Heart left ventricle (tissue), 16 donors: Measurements from ENCODE around the gene CPLX1. TPM values are rescaled to one million over a fixed set of nuclear protein-coding genes. Genes with fewer than 3 reads are reported as not detected.
A peak's percentile ranks its signal among the peaks of the same experiment; 100 is the strongest.

ENCODE experiments used
- ATAC-seq, 4 donors: fragments of 200-7000 bp; cut with Tn5 transposase; one replicate each; pipeline ENCODE4 v1.9.1; 2020 to 2022; ENCODE audit warnings: moderate library complexity in 4 of 4, mild to moderate bottlenecking in 3 of 4, moderate number of reproducible peaks in 1 of 4
- DNase-seq, 5 donors: peaks; one replicate each; pipeline ENCODE4 v3.0.0-alpha.2; 2020
- H3K27ac ChIP-seq, 12 donors: fragments of 200-600 bp; sonication (generic) in 4 of 12; one replicate each; pipeline versions ENCODE4 v1.5.0 to v1.8.0; 2016 to 2022; ENCODE audit warnings: mild to moderate bottlenecking in 2 of 12
- H3K27me3 ChIP-seq, 9 donors: fragments of 200-600 bp; sonication (generic) in 2 of 9; one replicate each; pipeline versions ENCODE4 v1.5.1 to v1.8.0; 2016 to 2022; ENCODE audit warnings: mild to moderate bottlenecking in 3 of 9
- H3K36me3 ChIP-seq, 9 donors: fragments of 200-600 bp; sonication (generic) in 2 of 9; one replicate each; pipeline versions ENCODE4 v1.5.0 to v1.8.0; 2018 to 2022; ENCODE audit warnings: mild to moderate bottlenecking in 2 of 9
- H3K4me1 ChIP-seq, 12 donors: fragments of 200-600 bp; sonication (generic) in 4 of 12; one replicate each; pipeline versions ENCODE4 v1.5.0 to v1.8.0; 2016 to 2022; ENCODE audit warnings: mild to moderate bottlenecking in 3 of 12
- H3K4me3 ChIP-seq, 12 donors: fragments of 200-600 bp; sonication (generic) in 4 of 12; one replicate each; pipeline versions ENCODE4 v1.5.0 to v1.8.0; 2017 to 2022; ENCODE audit warnings: mild to moderate bottlenecking in 9 of 12, moderate library complexity in 4 of 12
- H3K9me3 ChIP-seq, 12 donors: fragments of 200-600 bp; sonication (generic) in 4 of 12; one replicate each; pipeline versions ENCODE4 v1.5.0 to v1.8.0; 2016 to 2022; ENCODE audit warnings: mild to moderate bottlenecking in 1 of 12
- CTCF ChIP-seq, 12 donors: fragments of 200-600 bp; sonication (generic) in 4 of 12; IDR thresholded peaks; one replicate each; pipeline versions ENCODE4 v1.5.0 to v1.8.0; 2018 to 2022; ENCODE audit warnings: antibody characterized with exemption in 12 of 12, mild to moderate bottlenecking in 5 of 12
- POLR2A ChIP-seq, 2 donors: fragments of 450-650 bp; IDR thresholded peaks; one replicate each; pipeline ENCODE4 v1.6.1; 2017; ENCODE audit warnings: antibody characterized with exemption in 2 of 2, mild to moderate bottlenecking in 2 of 2, moderate library complexity in 2 of 2
- WGBS, 4 donors: extraction: QIAGEN DNeasy Blood & Tissue Kit in 2 of 4; methylation state at CpG; one replicate each; pipeline versions ENCODE4 v1.1.5 to v1.1.7; 2013 to 2018; 5-methylcytosine and 5-hydroxymethylcytosine counted together
- intact Hi-C, 10 donors: fragments of 100-400 bp; cut with DNase I; formaldehyde crosslinking; loops; one replicate each; pipeline versions ENCODE4 v1.11.1 to v1.14.2; 2022
- polyA plus RNA-seq, 2 donors: library from polyadenylated mRNA; stranded (reverse); fragments of 200-250 nt; gene quantifications; one replicate each; pipeline ENCODE4 v1.2.3, GENCODE V29; 2013
- total RNA-seq, 9 donors: library from RNA; depleted of rRNA in 2 of 9; stranded (reverse); fragments of >200 nt in 2 of 9; fragmentation: NEBNext Ultra II Directional in 3 of 9; extraction: Animal tissue kit (Norgen Biotek cat#: 25700) in 3 of 9; gene quantifications; one replicate each; pipeline versions ENCODE4 v1.1.0 to v1.2.4, GENCODE V29; 2016 to 2023
- donor health status: ischemic (EF 13 %, LVEDD 7.1; RV severe dilation, severe dysfunction).
- donor health status: healthy with polysubstance abuse.
- donor health status: DM: no; HTN: yes; CAD: no.
- donor health status: DM: no; HTN: no; CAD: no.
- donor health status: ischemic (EF 25% LVEDD 6.9; RV normal size, moderate dysfunction).
- donor health status: ischemic (EF 25% LVEDD 5.7; RV mildly dilated, moderate dysfunction).
- donor health status: healthy.
- donor health status: DM: yes; HTN: yes; CAD: no.
- donor health status: ischemic (EF 35%, LVEDD 5.7; RV mildly dilated, moderate dysfunction).
- donor health status: nonischemic (EF 11% LVEDD 7.7; RV severe dilation, severe dysfunction).
- donor health status: DM: yes; HTN: yes; CAD: no.
- donor health status: PGD.
- donor health status: ischemic (EF 29% LVEDD 5.4; RV normal size, mild dysfunction).
- donor health status: nonischemic (EF 23%, LVEDD 6.1; RV moderate dilation, normal function).

Gene CPLX1
- total and polyA plus RNA-seq, 11 donors = 0.75 to 7.0 (median 3.3) TPM

- 92 to 97% (median 93%) methylated on average over 12 to 18 of the region's 18 CpGs for WGBS, 4 donors
- ATAC-seq = peak in 2 of 4 donors; percentile 10 to 23
- Histone ChIP-seq H3K9me3 (peaks cover 0 to 5% (median 0%) of the 10 kb centered on the region in 12 donors), H3K27ac (no peak overlapping the region), H3K36me3 (peaks cover 0 to 95% (median 87%) of the 10 kb centered on the region in 9 donors), H3K4me3 (no peak overlapping the region), H3K27me3 (no peaks in the 10 kb centered on the region), H3K4me1 (no peaks in the 10 kb centered on the region)
- peak in 1 of 5 donors; percentile 59 for DNase-seq
- no peak for TF ChIP-seq CTCF (IDR thresholded peaks at IDR 0.05)
- TF ChIP-seq POLR2A (IDR thresholded peaks at IDR 0.05) = no peak
- intact Hi-C loops = no loop called here
Observed at GRCh38 chr4:865572-865971, 39.6 kb upstream of the CPLX1 start.

DNA sequence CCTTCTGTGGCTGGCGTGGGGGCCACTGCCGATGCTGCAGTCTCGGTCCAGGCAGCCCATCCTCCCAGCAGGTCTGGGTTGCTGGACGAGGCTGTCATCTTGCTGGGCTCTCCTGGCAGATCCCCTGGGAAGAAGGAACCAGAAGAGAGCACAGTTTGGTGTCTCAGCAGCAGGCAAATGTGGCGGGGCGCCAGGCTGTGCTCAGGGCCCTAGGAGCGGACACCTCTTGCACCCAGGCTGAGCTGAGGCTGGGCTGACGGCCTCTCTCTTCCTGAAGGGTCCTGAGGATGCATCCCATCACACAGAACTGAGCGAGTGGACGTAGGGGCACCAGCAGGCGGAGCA lies 39.2 kb upstream of the CPLX1 start:
- WGBS, 4 donors = 94 to 98% (median 96%) methylated on average over 7 to 11 of the region's 11 CpGs
- H3K9me3 ChIP-seq = peaks cover 0 to 5% (median 0%) of the 10 kb centered on the region in 12 donors
- peaks cover 0 to 93% (median 87%) of the 10 kb centered on the region in 9 donors for H3K36me3 ChIP-seq
- intact Hi-C loops = no loop called here
- DNase-seq (peak in 1 of 5 donors; percentile 63), ATAC-seq (no peak)
- no peak overlapping the region for H3K4me3 ChIP-seq
- no peak overlapping the region for H3K27ac ChIP-seq
- TF ChIP-seq CTCF (IDR thresholded peaks at IDR 0.05) = no peak
- TF ChIP-seq POLR2A (IDR thresholded peaks at IDR 0.05) = no peak
- no peaks in the 10 kb centered on the region for H3K27me3 ChIP-seq
- no peaks in the 10 kb centered on the region for H3K4me1 ChIP-seq

GRCh38 chr4:864456-865120 lies 38.7 kb upstream of the CPLX1 start:
- H3K4me1 ChIP-seq = no peaks in the 10 kb centered on the region
- WGBS, 4 donors = 95 to 96% (median 96%) methylated on average over 27 to 42 of the region's 42 CpGs

DNA sequence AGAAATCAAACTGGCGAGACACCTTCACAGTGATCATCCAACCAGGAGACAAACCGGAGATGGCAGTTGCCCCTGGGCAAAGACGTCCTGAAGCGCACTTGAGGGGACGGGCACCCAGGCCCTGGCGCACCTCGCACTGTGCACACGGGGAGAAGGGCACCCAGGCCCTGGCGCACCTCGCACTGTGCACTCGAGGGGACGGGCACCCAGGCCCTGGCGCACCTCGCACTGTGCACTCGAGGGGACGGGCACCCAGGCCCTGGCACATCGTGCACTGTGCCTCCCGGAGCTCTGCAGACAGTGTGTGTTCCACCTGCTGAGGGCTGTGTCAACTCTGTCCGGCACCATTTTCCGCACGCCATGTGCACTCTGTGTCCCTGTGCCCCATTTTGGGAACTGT lies 34.6 kb upstream of the CPLX1 start:
- peak in 1 of 5 donors; percentile 14 for DNase-seq
- ATAC-seq = no peak
- WGBS, 4 donors = 91 to 97% (median 96%) methylated on average over 13 to 21 of the region's 21 CpGs
- Histone ChIP-seq H3K9me3 (peaks cover 0 to 5% (median 0%) of the 10 kb centered on the region in 12 donors), H3K4me3 (no peak overlapping the region), H3K36me3 (peaks cover 0 to 93% (median 87%) of the 10 kb centered on the region in 9 donors), H3K27ac (no peak overlapping the region), H3K27me3 (no peaks in the 10 kb centered on the region), H3K4me1 (no peaks in the 10 kb centered on the region)
- TF ChIP-seq CTCF (IDR thresholded peaks at IDR 0.05) = no peak
- intact Hi-C loops = no loop called here

More at GRCh38 chr4:864456-865120, 38.7 kb upstream of the CPLX1 start:
- peaks cover 0 to 94% (median 90%) of the 10 kb centered on the region in 9 donors for H3K36me3 ChIP-seq
- peak in 1 of 5 donors; percentile 48 for DNase-seq
- H3K4me3 ChIP-seq = no peak overlapping the region
- intact Hi-C loops = no loop called here
- no peak for ATAC-seq
- H3K27ac ChIP-seq = no peak overlapping the region
- H3K27me3 ChIP-seq = no peaks in the 10 kb centered on the region
- no peak for TF ChIP-seq POLR2A (IDR thresholded peaks at IDR 0.05)
- no peak for TF ChIP-seq CTCF (IDR thresholded peaks at IDR 0.05)
- H3K9me3 ChIP-seq = peaks cover 0 to 5% (median 0%) of the 10 kb centered on the region in 12 donors
